HUES48 (cell line): ENCODE measurements around the gene RTP2.

ENCODE experiments used
- H3K27ac ChIP-seq: one replicate; pipeline ENCODE4 v1.7.0; 2013; ENCODE audit warnings: low read depth, low read length, inconsistent platforms
- H3K27me3 ChIP-seq: 2 replicates; pipeline ENCODE4 v1.6.1; 2013; ENCODE audit warnings: mild to moderate bottlenecking, low read length; ENCODE audit not compliant: control insufficient read depth, insufficient read depth
- H3K36me3 ChIP-seq: 2 replicates; pipeline ENCODE4 v1.6.1; 2013; ENCODE audit warnings: low read length; ENCODE audit not compliant: control insufficient read depth, insufficient read depth
- H3K4me1 ChIP-seq: 2 replicates; pipeline ENCODE4 v1.6.1; 2013; ENCODE audit warnings: mild to moderate bottlenecking, low read length; ENCODE audit not compliant: control insufficient read depth, insufficient read depth
- H3K4me3 ChIP-seq: 2 replicates; pipeline ENCODE4 v1.5.1; 2013; ENCODE audit warnings: mild to moderate bottlenecking, low read depth, low read length
- H3K9ac ChIP-seq: 2 replicates; pipeline ENCODE4 v1.6.1; 2013; ENCODE audit warnings: mild to moderate bottlenecking, low read depth, low read length, moderate library complexity
- H3K9me3 ChIP-seq: 2 replicates; pipeline ENCODE4 v1.6.1; 2013; ENCODE audit warnings: low read length; ENCODE audit not compliant: control insufficient read depth, insufficient read depth

Gene RTP2

DNA sequence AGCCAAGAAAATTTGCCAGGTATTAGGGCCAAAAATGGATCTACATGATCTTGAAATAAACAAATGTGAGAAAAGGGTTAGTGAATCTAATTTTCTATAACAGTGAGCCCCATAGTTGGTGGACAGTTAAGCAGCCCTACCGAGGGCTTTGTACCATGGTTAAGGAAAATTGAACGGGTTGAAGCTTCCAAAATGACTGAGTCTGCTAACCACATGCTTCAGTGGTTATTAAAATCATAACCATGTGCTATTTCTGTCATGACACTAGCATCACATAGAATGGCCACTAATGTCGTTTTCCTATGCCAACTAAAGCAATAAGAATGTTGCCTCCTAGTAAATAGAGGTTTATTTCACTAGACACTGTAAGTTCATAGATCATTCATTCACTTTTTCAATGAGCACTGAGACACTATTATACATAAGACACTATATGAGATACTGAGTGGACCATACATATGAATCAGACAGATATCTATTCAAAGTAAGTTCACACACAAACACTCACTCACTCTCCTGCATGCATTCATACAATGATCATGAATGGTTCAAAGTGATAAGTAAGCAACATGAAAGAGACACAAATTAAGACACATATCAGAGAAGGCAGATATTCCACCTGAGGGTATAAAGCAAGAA, 36.5 kb downstream of the RTP2 start:
- H3K27me3 ChIP-seq: peaks cover 18% of the 10 kb centered on the region

GRCh38 chr3:187665010-187665409, 37.3 kb downstream of the RTP2 start:
- H3K9ac ChIP-seq: no peak overlapping the region
- no peaks in the 10 kb centered on the region for H3K36me3 ChIP-seq
- H3K4me3 ChIP-seq: no peak overlapping the region
- H3K27me3 ChIP-seq: peaks cover 12% of the 10 kb centered on the region; the same call in 1 of the 2 replicates
- H3K27ac ChIP-seq: no peak overlapping the region
- no peaks in the 10 kb centered on the region; the same call in 1 of the 2 replicates for H3K4me1 ChIP-seq
- H3K9me3 ChIP-seq: no peaks in the 10 kb centered on the region

More for the DNA sequence above, 36.5 kb downstream of the RTP2 start:
- H3K36me3 ChIP-seq: no peaks in the 10 kb centered on the region
- H3K4me1 ChIP-seq: peaks cover 5% of the 10 kb centered on the region
- H3K9ac ChIP-seq: no peak overlapping the region
- H3K27ac ChIP-seq: no peak overlapping the region
- H3K4me3 ChIP-seq: no peak overlapping the region
- no peaks in the 10 kb centered on the region for H3K9me3 ChIP-seq

- Histone ChIP-seq H3K27ac (no peak overlapping the region), H3K36me3 (no peaks in the 10 kb centered on the region), H3K4me1 (no peaks in the 10 kb centered on the region), H3K9ac (no peak overlapping the region), H3K27me3 (no peaks in the 10 kb centered on the region; the same call in 1 of the 2 replicates), H3K4me3 (no peak overlapping the region), H3K9me3 (no peaks in the 10 kb centered on the region)
These were observed 39.4 kb downstream of the RTP2 start for GRCh38 chr3:187662848-187663409.

- no peak overlapping the region for H3K9ac ChIP-seq
- H3K36me3 ChIP-seq: no peaks in the 10 kb centered on the region
- H3K27me3 ChIP-seq: no peaks in the 10 kb centered on the region
- H3K4me3 ChIP-seq: no peak overlapping the region
- no peaks in the 10 kb centered on the region for H3K9me3 ChIP-seq
- no peak overlapping the region for H3K27ac ChIP-seq
- H3K4me1 ChIP-seq: no peaks in the 10 kb centered on the region
These were observed 41.1 kb downstream of the RTP2 start for GRCh38 chr3:187661267-187661666.

DNA sequence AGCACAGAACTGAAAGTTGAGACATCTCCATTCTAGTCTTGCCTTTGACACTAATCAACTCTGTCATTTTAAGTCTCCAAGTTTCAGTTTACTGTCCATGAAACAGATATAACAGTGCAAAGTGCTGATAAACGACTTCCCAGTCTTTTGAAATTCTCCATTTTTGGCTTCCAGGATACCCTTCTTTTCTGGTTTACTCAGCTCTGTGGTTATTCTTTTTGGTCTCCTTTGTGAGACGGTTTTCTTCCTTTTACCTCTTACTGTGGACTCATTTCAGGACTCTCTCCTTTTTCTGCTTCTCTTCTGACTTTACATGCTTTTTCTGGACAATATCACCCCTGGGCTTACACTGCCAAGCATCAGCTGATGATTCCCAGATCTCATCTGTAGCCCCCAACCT, 51.1 kb downstream of the RTP2 start:
- no peak overlapping the region for H3K27ac ChIP-seq
- no peaks in the 10 kb centered on the region for H3K9me3 ChIP-seq
- H3K9ac ChIP-seq: no peak overlapping the region
- no peak overlapping the region for H3K4me3 ChIP-seq
- no peaks in the 10 kb centered on the region for H3K27me3 ChIP-seq
- no peaks in the 10 kb centered on the region for H3K4me1 ChIP-seq
- no peaks in the 10 kb centered on the region for H3K36me3 ChIP-seq
